GM21515 (cell line): Measurements from ENCODE around the gene GOLGA6L6.
"Not testable (repeated sequence)": the region's sequence is repeated elsewhere in the genome, so short reads cannot be mapped to it uniquely, and the experiment has no call there.

Experiments
- ATAC-seq: cut with Tn5 transposase; IDR thresholded peaks from one replicate; pipeline ENCODE4 v1.9.1; 2021; ENCODE audit not compliant: unreplicated experiment

GOLGA6L6 gene, protein sequence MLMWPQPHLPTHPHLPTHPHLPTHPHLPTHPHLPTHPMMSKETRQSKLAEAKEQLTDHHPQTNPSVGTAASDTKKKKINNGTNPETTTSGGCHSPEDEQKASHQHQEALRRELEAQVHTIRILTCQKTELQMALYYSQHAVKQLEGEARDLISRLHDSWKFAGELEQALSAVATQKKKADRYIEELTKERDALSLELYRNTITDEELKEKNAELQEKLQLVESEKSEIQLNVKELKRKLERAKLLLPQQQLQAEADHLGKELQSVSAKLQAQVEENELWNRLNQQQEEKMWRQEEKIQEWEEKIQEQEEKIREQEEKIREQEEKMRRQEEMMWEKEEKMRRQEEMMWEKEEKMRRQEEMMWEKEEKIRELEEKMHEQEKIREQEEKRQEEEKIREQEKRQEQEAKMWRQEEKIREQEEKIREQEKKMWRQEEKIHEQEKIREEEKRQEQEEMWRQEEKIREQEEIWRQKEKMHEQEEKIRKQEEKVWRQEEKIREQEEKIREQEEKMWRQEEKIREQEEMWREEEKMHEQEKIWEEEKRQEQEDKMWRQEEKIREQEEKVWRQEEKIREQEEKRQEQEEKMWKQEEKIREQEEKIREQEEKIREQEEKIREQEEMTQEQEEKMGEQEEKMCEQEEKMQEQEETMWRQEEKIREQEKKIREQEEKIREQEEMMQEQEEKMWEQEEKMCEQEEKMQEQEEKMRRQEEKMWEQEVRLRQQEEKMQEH

DNA sequence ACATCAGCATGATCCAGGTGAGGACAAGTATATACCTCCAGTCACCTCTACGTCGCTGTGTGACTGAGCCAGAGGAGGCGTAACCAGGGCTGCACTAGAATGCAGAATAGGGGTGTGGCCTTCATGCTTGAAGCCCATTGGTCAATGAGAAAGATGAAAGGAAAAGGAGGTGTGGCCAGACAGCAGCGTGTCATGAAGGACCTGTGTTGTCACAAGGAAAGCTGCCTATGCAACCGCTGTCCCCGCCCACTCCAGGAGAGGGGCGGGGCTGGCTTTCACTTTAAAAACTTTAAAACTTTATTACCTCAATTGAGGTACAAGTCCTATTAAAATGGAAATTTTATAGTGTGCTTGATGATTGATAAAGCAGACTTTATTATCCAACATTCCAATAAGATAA is at the start of gene GOLGA6L6:
Gene GOLGA6L6, minus strand, starts transcription at position 101 of the 400 bp plus-strand sequence. Its CDS starts 91 bp downstream, at position 10.
- ATAC-seq, result not testable (repeated sequence)

- not testable (repeated sequence) for ATAC-seq
Observed at GRCh38 chr15:20590069-20590468, 48.5 kb upstream of the GOLGA6L6 start.

DNA sequence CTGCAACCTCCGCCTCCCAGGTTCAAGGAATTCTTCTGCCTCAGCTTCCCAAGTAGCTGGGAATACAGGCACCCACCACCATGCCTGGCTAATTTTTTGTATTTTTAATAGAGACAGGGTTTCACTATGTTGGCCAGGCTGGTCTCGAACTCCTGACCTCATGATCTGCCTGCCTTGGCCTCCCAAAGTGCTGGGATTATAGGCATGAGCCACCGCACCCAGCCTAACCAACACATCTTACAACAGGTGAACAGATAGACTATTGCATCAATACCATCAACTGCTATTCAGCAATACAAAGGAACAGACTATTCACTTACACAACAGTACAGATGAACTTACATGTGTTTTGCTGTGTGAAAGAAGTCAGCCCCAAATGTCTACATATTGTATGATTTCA is 45.2 kb upstream of the GOLGA6L6 start:
- not testable (repeated sequence) for ATAC-seq

GRCh38 chr15:20582726-20583115 is 41.1 kb upstream of the GOLGA6L6 start:
- not testable (repeated sequence) for ATAC-seq

DNA sequence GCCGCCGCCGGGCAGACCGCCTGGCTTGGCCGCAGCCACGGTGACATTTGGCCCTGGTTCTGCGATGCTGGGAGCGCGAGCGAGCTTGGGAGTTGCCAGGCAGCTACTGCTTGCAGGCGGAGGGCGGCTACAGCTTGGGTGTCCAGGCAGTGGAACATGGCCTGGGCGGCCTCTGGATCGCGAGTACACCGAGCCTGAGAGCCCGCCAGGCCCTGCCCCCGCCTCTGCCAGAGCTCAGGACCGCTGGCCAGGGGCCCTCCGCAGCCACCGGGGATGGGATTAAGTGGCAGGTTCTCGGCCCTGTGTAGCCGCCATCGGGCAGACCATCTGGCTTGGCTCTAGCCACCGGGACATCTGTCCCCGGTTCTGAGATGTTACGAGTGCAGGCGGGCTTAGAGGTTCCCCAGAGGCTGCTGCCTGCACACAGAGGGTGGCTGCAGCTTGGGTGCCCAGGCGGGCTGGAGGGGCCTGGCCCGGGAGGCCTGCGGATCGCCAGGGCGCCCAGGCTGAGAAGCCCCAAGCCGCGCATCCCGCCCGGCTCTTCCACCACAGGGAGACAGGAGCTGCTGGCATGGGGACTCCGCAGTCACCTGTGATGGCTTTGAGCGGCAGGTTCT is 40.6 kb upstream of the GOLGA6L6 start:
- ATAC-seq, result not testable (repeated sequence)

GRCh38 chr15:20581261-20582108 is 39.9 kb upstream of the GOLGA6L6 start:
- not testable (repeated sequence) for ATAC-seq

- ATAC-seq, result not testable (repeated sequence)
Observed at GRCh38 chr15:20579662-20580061, 38.1 kb upstream of the GOLGA6L6 start.

DNA sequence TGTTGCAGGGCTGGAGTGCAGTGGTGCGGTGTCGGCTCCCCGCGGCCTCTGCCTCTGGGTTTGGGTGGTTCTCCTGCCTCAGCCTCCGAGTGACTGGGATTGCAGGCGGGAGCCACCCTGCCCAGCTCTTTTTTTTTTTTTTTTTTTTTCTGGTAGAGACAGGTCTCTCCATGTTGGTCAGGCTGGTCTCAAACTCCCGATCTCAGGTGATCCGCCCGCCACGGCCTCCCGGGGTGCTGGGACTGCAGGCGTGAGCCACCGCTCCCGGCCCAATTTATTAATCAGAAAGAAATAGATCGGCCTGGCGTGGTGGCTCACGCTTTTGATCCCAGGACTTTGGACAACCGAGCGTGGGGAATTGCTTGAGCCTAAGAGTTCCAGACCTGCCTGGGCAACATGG is 9.7 kb upstream of the GOLGA6L6 start:
- not testable (repeated sequence) for ATAC-seq

- not testable (repeated sequence) for ATAC-seq
Observed at GRCh38 chr15:20505926-20506658, 35.5 kb downstream of the GOLGA6L6 start.

GRCh38 chr15:20502839-20503238 is 38.8 kb downstream of the GOLGA6L6 start:
- ATAC-seq, result not testable (repeated sequence)

GRCh38 chr15:20501512-20502222 is 39.9 kb downstream of the GOLGA6L6 start:
- not testable (repeated sequence) for ATAC-seq

GRCh38 chr15:20497781-20498180 is 43.8 kb downstream of the GOLGA6L6 start:
- ATAC-seq, result not testable (repeated sequence)

DNA sequence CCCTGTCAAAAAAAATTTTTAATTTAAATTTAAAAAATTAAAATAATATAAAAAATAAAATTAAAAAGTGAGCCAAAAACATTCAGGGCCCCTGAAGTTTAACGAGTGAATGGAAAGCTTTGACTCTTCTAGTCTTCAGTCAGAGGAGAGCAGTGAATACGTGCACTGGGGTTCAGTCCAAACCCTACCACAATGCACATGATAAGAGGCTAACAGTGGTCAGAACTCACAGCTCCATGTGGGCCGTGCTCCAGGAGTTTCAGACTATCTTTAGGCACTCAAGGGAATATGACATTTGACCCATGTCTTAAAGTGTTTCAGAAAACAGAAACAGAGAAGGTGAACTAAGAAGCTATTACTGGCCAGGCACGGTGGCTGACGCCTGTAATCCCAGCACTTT is 48.6 kb downstream of the GOLGA6L6 start:
- not testable (repeated sequence) for ATAC-seq

DNA sequence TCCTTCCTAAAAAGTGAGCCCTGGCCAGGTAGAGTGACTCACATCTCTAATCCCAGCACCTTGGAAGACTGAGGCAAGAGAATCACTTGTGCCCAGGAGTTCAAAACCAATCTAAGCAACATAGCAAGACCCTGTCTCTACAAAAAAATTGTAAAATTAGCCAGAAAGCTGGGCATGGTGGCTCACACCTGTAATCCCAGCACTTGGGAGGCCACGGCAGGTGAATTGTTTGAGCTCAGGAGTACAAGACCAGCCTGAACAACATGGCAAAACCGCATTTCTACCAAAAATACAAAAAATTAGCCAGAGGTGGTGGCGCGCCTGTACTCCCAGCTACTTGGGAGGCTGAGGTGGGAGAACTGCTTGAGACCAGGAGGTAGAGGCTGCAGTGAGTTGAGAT is 49.0 kb downstream of the GOLGA6L6 start:
- not testable (repeated sequence) for ATAC-seq

DNA sequence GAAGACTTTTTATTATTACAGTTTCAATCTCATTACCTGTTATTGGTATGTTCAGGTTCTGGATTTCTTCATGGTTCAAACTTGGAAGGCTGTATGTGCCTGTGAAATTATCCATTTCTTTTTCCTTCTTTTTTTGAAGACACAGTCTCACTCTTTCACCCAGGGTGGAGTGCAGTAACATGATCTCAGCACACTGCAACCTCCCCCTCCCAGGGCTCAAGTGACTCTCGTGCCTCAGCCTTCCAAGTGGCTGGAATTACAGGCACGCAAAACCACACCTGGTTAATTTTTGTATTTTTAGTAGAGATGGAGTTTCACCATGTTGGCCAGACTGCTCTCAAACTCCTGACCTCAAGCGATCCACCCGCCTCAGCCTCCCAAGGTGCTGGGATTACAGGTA is 52.3 kb downstream of the GOLGA6L6 start:
- not testable (repeated sequence) for ATAC-seq
